Measurements from ENCODE around the gene GALNT9. TPM values are rescaled to one million over a fixed set of nuclear protein-coding genes. Genes with fewer than 3 reads are reported as not detected.

GALNT9 gene
- total RNA-seq, 2 experiments from 2014 or later = 0.86 to 1.2 TPM

- Mint-ChIP-seq H3K27ac (no peak overlapping the region), H3K4me3 (no peak overlapping the region), H3K9me3 (no peaks in the 10 kb centered on the region), H3K36me3 (ENCODE audit: low read depth) (no peaks in the 10 kb centered on the region), H3K4me1 (ENCODE audit: low read depth) (no peaks in the 10 kb centered on the region), H3K27me3 (ENCODE audit: low read depth) (peaks cover 15% of the 10 kb centered on the region)
- DNase-seq = no peak
- intact Hi-C loops (cut with micrococcal nuclease) = no loop called here
- CTCF ChIA-PET = no interaction called here
Observed at GRCh38 chr12:132295101-132295526, 34.3 kb downstream of the GALNT9 start.

DNA sequence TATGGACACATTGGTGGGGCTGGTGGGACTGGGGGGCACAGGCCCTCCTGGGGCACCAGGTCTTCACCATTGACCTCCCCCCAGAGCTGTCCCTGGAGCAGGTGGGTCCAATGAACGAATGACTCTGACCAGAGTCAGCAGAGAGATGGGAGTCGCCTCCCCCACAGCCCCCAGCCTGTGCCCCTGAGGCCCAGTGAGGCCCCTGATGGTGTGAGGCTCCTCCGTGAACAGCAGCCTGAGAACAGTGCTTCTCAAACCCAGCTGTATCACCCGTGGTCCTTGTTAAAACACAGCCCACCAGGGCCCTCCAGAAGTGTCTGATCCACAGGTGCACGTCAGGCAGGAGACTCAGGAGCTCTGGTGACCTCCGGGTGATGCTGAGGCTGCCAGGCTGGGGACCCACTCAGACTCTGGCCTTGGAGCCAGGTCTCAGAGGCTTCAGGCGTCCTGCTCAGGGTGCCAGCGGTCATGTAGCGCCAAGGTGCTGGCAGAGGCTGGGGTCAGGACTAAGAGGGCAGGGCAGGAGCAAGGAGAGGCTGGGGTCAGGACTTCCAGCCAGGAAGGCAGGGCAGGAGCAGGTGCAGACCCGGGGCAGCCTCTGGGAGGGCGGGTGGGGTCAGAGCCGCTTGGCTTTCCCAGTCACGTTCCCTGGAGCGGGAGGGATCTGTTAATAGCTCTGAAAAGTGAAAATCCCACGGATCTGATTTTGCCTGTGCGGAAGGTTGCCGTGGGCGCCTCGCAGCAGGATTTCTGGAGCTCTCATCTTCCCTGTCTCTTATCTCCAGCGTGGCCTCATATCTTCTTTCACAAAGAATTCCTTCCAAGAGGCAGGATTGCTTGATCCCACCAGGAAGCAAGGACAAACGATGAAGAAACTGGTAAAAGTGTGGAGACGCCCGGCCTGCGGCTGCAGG, 35.0 kb downstream of the GALNT9 start:
- CTCF ChIA-PET = no interaction called here
- H3K36me3 Mint-ChIP-seq (ENCODE audit: low read depth) = no peaks in the 10 kb centered on the region
- intact Hi-C loops (cut with micrococcal nuclease) = no loop called here
- H3K4me1 Mint-ChIP-seq (ENCODE audit: low read depth) = no peaks in the 10 kb centered on the region
- H3K27ac Mint-ChIP-seq = no peak overlapping the region
- H3K4me3 Mint-ChIP-seq = no peak overlapping the region
- peaks cover 15% of the 10 kb centered on the region for H3K27me3 Mint-ChIP-seq (ENCODE audit: low read depth)
- no peaks in the 10 kb centered on the region for H3K9me3 Mint-ChIP-seq
- no peak for DNase-seq

DNA sequence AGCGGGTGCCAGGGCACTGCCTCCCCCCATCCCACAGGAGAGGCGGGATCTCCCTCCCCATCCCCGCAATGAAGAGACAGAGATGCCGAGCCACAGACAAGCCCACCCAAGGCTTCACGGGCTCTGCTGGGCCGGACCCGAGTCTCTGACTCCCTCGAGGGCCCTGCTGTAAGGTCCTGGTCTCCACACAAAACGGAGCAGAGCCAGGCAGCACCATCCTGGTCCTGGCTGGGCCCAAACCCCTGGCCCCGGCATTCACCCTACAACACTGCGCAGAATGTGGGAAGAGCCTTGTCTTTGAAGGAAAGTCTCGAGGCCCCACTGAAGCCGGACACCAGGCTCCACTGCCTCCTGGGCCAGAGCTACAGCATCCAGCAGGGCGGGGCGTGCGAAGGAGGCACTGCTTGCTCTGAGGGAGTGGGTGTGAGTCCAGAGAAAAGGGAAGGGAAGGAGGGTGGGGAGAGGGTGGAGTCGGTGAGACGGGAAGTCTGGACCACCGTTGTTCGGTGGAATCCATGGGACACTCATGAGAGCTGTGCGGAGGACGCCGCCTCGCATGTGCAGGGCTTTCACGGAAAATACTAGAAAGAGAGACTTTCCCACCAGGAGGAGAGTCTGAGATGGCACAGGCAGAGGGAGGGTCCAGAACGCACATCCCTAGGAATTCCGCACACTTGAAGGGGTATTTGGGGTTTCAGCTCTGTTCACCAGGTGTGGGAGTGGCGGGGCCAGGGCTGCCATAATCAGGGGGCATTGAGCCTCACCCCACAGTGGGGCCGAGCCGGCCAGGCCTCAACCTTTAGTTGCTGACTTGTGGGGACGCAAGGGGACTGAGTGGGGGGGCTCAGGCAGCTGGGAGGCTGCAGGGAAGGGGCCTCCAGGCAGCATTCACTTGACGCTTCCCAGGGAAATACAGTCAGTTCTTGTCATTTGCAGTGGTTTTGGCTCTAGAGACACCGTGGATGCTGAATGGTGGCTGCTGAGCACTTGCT, 36.8 kb downstream of the GALNT9 start:
- no peak overlapping the region for H3K27ac Mint-ChIP-seq
- H3K4me3 Mint-ChIP-seq = no peak overlapping the region
- no peaks in the 10 kb centered on the region for H3K9me3 Mint-ChIP-seq
- CTCF ChIA-PET = no interaction called here
- H3K27me3 Mint-ChIP-seq (ENCODE audit: low read depth) = peaks cover 20% of the 10 kb centered on the region
- H3K36me3 Mint-ChIP-seq (ENCODE audit: low read depth) = no peaks in the 10 kb centered on the region
- H3K4me1 Mint-ChIP-seq (ENCODE audit: low read depth) = no peaks in the 10 kb centered on the region
- DNase-seq = no peak
- intact Hi-C loops (cut with micrococcal nuclease) = no loop called here

DNA sequence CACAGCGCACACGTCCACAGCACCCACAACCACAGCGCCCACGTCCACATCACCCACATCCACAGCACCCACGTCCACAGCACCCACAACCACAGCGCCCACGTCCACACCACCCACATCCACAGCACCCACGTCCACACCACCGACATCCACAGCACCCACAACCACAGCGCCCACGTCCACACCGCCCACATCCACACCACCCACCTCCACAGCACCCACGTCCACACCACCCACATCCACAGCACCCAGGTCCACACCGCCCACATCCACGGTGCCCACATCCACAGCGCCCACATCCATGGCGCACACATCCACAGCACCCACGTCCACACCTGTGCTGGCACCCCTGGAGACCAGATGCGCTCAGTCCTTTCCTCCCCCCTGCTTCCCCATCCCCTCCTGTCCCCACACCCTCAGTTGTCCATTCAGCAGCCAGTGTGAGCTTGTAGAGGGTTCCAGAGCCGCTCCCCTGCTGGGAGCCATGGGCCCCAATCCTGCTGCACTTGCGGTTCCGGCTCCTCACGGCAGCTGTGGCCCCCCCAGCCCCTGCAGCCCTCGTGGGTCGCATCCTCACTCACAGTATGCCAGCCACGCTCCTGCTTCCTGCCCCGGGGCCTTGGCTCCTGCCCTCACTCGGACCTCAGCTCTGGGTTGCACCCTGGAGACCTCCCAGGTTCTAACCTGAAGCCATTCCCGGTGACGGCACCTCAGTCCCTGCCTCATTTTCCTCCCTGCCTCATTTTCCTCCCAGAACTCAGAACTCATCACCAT, 37.8 kb downstream of the GALNT9 start:
- no peak for DNase-seq
- no peaks in the 10 kb centered on the region for H3K36me3 Mint-ChIP-seq (ENCODE audit: low read depth)
- H3K27me3 Mint-ChIP-seq (ENCODE audit: low read depth) = peaks cover 28% of the 10 kb centered on the region
- H3K4me1 Mint-ChIP-seq (ENCODE audit: low read depth) = no peaks in the 10 kb centered on the region
- H3K9me3 Mint-ChIP-seq = no peaks in the 10 kb centered on the region
- H3K4me3 Mint-ChIP-seq = no peak overlapping the region
- no peak overlapping the region for H3K27ac Mint-ChIP-seq
- intact Hi-C loops (cut with micrococcal nuclease) = no loop called here
- CTCF ChIA-PET = no interaction called here

GRCh38 chr12:132290203-132290540, 39.2 kb downstream of the GALNT9 start:
- no peak overlapping the region for H3K27ac Mint-ChIP-seq
- no peaks in the 10 kb centered on the region for H3K36me3 Mint-ChIP-seq (ENCODE audit: low read depth)
- peaks cover 29% of the 10 kb centered on the region for H3K27me3 Mint-ChIP-seq (ENCODE audit: low read depth)
- H3K4me1 Mint-ChIP-seq (ENCODE audit: low read depth) = peaks cover 3% of the 10 kb centered on the region
- H3K4me3 Mint-ChIP-seq = no peak overlapping the region
- DNase-seq = no peak
- no peaks in the 10 kb centered on the region for H3K9me3 Mint-ChIP-seq
- intact Hi-C loops (cut with micrococcal nuclease) = no loop called here
- CTCF ChIA-PET = no interaction called here

DNA sequence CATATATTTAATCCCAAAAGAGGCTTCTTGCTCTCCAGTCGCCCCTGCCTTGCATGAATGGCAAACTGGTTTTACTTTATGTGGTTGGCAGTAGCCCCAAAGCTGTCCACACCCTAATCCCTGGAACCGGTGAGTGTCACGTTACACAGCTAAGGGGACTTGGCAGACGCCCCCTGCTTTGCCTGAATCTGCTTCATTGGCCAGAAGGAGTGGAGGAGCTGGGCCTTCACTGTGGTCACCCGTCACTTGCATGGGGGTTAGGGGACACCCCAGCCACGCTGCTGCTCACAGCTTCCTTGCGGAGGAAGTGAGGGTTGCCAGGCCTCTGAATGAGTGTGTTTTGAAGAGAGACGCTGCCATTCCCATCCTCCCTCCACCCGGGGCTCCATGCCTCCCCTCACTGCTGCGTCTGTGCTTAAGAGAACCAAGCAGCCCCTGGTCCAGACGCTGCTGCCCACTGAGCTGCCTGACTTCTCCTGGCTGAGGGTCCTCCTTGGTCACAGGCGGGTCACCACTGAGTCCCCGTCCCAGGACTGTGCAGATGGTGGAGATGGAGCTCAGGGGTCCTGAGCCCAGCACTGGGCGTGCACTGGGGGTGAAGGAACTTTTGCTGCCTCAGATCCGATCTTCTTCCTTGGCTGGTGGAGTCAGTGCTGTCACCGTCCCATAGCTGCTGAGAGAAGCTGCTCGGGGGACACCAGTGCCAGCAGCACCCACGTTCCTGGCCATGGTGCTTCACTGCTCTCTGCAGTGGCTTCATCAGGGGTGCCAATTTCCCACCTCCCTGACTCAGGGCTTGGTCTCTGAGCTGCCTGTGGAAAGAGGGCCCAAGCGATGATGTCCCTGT, 39.8 kb downstream of the GALNT9 start:
- intact Hi-C loops (cut with micrococcal nuclease) = loop anchor here (5.0 kb wide), 1 partner anchor 38 kb away; the partner anchor contains the start of gene GALNT9
- Mint-ChIP-seq H3K27me3 (ENCODE audit: low read depth) (peaks cover 28% of the 10 kb centered on the region), H3K9me3 (no peaks in the 10 kb centered on the region), H3K36me3 (ENCODE audit: low read depth) (no peaks in the 10 kb centered on the region), H3K27ac (no peak overlapping the region), H3K4me3 (no peak overlapping the region), H3K4me1 (ENCODE audit: low read depth) (peaks cover 3% of the 10 kb centered on the region)
- no peak for DNase-seq
- CTCF ChIA-PET = no interaction called here

DNA sequence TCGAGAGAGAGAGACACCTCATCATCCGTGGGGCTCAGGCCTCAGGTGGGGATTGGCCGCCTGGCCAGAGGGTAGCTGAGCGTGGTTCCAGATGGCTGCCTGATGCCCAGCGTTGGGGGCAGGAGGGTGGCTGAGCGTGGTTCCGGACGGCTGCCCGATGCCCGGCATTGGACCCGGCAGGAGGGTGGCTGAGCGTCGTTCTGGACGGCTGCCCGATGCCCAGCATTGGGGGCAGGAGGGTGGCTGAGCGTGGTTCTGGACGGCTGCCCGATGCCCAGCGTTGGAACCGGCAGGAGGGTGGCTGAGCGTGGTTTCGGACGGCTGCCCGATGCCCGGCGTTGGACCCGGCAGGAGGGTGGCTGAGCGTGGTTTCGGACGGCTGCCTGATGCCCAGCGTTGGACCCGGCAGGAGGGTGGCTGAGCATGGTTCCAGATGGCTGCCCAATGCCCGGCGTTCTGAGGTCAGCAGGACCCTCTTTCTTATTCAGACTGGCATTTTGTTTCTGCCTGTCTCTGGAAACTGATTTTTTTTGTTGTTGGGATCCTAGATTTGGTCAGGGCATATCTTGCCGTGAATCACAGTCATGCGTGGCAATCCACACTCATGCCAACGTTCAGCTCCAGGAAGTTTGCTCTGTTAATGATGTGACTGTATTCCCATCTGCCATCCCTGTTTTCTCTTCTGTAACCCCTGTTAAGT, 40.7 kb downstream of the GALNT9 start:
- Mint-ChIP-seq H3K4me1 (ENCODE audit: low read depth) (peaks cover 11% of the 10 kb centered on the region), H3K27ac (no peak overlapping the region), H3K27me3 (ENCODE audit: low read depth) (peaks cover 30% of the 10 kb centered on the region), H3K9me3 (no peaks in the 10 kb centered on the region), H3K4me3 (no peak overlapping the region), H3K36me3 (ENCODE audit: low read depth) (no peaks in the 10 kb centered on the region)
- CTCF ChIA-PET = no interaction called here
- no peak for DNase-seq
- intact Hi-C loops (cut with micrococcal nuclease) = loop anchor here (5.0 kb wide), 1 partner anchor 39 kb away; the partner anchor contains the start of gene GALNT9

GRCh38 chr12:132287391-132288238, 41.8 kb downstream of the GALNT9 start:
- Mint-ChIP-seq H3K36me3 (ENCODE audit: low read depth) (no peaks in the 10 kb centered on the region), H3K9me3 (no peaks in the 10 kb centered on the region), H3K4me3 (no peak overlapping the region), H3K27ac (no peak overlapping the region), H3K27me3 (ENCODE audit: low read depth) (peaks cover 28% of the 10 kb centered on the region), H3K4me1 (ENCODE audit: low read depth) (peaks cover 18% of the 10 kb centered on the region)
- intact Hi-C loops (cut with micrococcal nuclease) = loop anchor here (5.0 kb wide), 1 partner anchor 40 kb away; the partner anchor contains the start of gene GALNT9
- DNase-seq = no peak
- CTCF ChIA-PET = interaction anchor here (0.6 kb wide), 1 partner anchor 1468 kb away, joined by 3 read pairs; no protein-coding TSS in a partner anchor

GRCh38 chr12:132286912-132287311, 42.5 kb downstream of the GALNT9 start:
- intact Hi-C loops (cut with micrococcal nuclease) = loop anchor here (5.0 kb wide), 1 partner anchor 40 kb away; the partner anchor contains the start of gene GALNT9
- peaks cover 18% of the 10 kb centered on the region for H3K4me1 Mint-ChIP-seq (ENCODE audit: low read depth)
- H3K9me3 Mint-ChIP-seq = no peaks in the 10 kb centered on the region
- H3K27me3 Mint-ChIP-seq (ENCODE audit: low read depth) = peaks cover 28% of the 10 kb centered on the region
- no peak for DNase-seq
- no peak overlapping the region for H3K4me3 Mint-ChIP-seq
- no peaks in the 10 kb centered on the region for H3K36me3 Mint-ChIP-seq (ENCODE audit: low read depth)
- H3K27ac Mint-ChIP-seq = no peak overlapping the region
- CTCF ChIA-PET = no interaction called here

DNA sequence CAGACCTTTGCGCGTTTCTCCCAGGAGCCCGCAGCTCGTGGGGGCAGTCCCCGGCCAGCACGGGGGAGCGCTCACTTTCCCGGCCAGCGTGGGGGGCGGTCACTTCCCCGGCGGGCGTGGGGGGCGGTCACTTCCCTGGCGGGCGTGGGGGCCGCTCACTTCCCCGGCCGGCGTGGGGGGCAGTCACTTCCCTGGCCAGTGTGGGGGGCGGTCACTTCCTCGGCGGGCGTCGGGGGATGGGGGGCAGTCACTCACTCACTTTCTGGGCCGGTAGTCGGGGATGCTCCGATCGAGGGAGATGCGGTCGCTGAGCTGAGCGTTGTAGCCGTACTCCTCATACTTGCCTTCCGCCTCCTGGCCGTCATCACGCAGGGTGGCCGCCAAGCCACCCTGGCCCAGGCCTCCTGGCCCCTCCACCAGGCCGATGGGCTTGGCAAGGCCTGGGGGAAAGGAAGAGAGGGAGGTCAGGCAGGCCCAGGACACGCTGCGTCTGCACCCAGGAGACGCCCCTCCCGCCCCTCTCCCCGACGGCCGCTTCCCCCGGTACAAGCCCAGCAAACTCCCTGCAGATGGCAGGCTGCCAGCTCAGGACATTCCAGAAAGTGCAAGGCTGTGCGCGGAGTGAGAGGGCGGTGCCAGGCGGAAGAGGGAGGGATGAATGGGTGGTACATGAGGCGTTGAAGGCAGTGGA, 43.3 kb downstream of the GALNT9 start:
- DNase-seq = peak; percentile 21
- Mint-ChIP-seq H3K9me3 (no peaks in the 10 kb centered on the region), H3K4me1 (ENCODE audit: low read depth) (peaks cover 18% of the 10 kb centered on the region), H3K4me3 (no peak overlapping the region), H3K36me3 (ENCODE audit: low read depth) (no peaks in the 10 kb centered on the region), H3K27ac (no peak overlapping the region), H3K27me3 (ENCODE audit: low read depth) (peaks cover 28% of the 10 kb centered on the region)
- CTCF ChIA-PET = no interaction called here
- intact Hi-C loops (cut with micrococcal nuclease) = loop anchor here (2.0 to 5.0 kb wide), 2 partner anchors 41 to 129 kb away; partner anchors contain the start of gene GALNT9
